IMR-90 (cell line): ENCODE data around the gene COL5A1. TPM values are rescaled to one million over a fixed set of nuclear protein-coding genes. Genes with fewer than 3 reads are reported as not detected.

ENCODE experiments used
- ATAC-seq: fragments of 200-7000 bp; cut with Tn5 transposase; 2 replicates; pipeline ENCODE4 v1.9.1; 2020; ENCODE audit warnings: low read depth, mild to moderate bottlenecking, moderate library complexity
- BruUV-seq: library from RNA; stranded (reverse); fragments of 400-500 nt; replicated peaks from 2 replicates; lab custom pipeline; 2021; lab: Mats Ljungman, UMichigan
- CTCF ChIA-PET: fragments of 300-600 bp; formaldehyde crosslinking; extraction: SDS; loops from one replicate; lab custom pipeline; 2021; ENCODE audit warnings: antibody characterized with exemption; lab: Yijun Ruan, JAX
- POLR2A ChIA-PET: fragments of 300-600 bp; sonication (Branson Sonifier 250); formaldehyde crosslinking; loops from one replicate; lab custom pipeline; 2022; ENCODE audit warnings: antibody characterized with exemption; ENCODE audit not compliant: unreplicated experiment; lab: Charles Lee
- DNase-seq: peaks from one replicate; pipeline ENCODE4 v3.0.0; 2013
- H2AFZ ChIP-seq: replicated peaks from 2 replicates; pipeline ENCODE3; 2013; ENCODE audit warnings: low read length, mild to moderate bottlenecking; ENCODE audit not compliant: poor library complexity
- H2AK5ac ChIP-seq: 2 replicates; pipeline ENCODE4 v1.6.1; 2013; ENCODE audit warnings: low read depth, low read length, inconsistent platforms
- H2AK9ac ChIP-seq: replicated peaks from 2 replicates; pipeline ENCODE3; 2013; ENCODE audit warnings: mild to moderate bottlenecking, low read depth, low read length, moderate library complexity; ENCODE audit not compliant: poor library complexity
- H2BK120ac ChIP-seq: 2 replicates; pipeline ENCODE4 v1.6.1; 2013; ENCODE audit warnings: low read depth, low read length, inconsistent platforms
- H2BK15ac ChIP-seq: 3 replicates; pipeline ENCODE4 v1.6.1; 2013; ENCODE audit warnings: low read depth, low read length, inconsistent platforms
- H2BK20ac ChIP-seq: 2 replicates; pipeline ENCODE4 v1.6.1; 2013; ENCODE audit warnings: low read depth, mild to moderate bottlenecking, inconsistent platforms, low read length, moderate library complexity
- H2BK5ac ChIP-seq: 2 replicates; pipeline ENCODE4 v1.6.1; 2013; ENCODE audit warnings: mild to moderate bottlenecking, low read depth, low read length, inconsistent platforms; ENCODE audit not compliant: poor library complexity, severe bottlenecking
- H3K14ac ChIP-seq: replicated peaks from 2 replicates; pipeline ENCODE4 v1.6.1; 2013; ENCODE audit warnings: low read depth, low read length, inconsistent platforms
- H3K18ac ChIP-seq: 2 replicates; pipeline ENCODE4 v1.6.1; 2013; ENCODE audit warnings: low read depth, low read length, control low read depth
- H3K23ac ChIP-seq: 2 replicates; pipeline ENCODE4 v1.6.1; 2013; ENCODE audit warnings: low read depth, low read length, inconsistent platforms
- H3K27ac ChIP-seq: 2 replicates; pipeline ENCODE4 v1.5.1; 2013; ENCODE audit warnings: mild to moderate bottlenecking, control low read depth, low read length; ENCODE audit not compliant: insufficient read depth
- H3K27me3 ChIP-seq: 2 replicates; pipeline ENCODE4 v1.6.1; 2013; ENCODE audit warnings: low read length; ENCODE audit not compliant: control insufficient read depth, insufficient read depth
- H3K36me3 ChIP-seq: 2 replicates; pipeline ENCODE4 v1.6.1; 2013; ENCODE audit warnings: low read length, mixed read lengths; ENCODE audit not compliant: control insufficient read depth, insufficient read depth
- H3K4ac ChIP-seq: 2 replicates; pipeline ENCODE4 v1.6.1; 2013; ENCODE audit warnings: low read depth, low read length, inconsistent platforms
- H3K4me1 ChIP-seq: 2 replicates; pipeline ENCODE4 v1.6.1; 2013; ENCODE audit warnings: low read length, mixed read lengths; ENCODE audit not compliant: control insufficient read depth, insufficient read depth
- H3K4me2 ChIP-seq: 2 replicates; pipeline ENCODE4 v1.6.1; 2013; ENCODE audit warnings: low read depth, mild to moderate bottlenecking, control low read depth, low read length, moderate library complexity
- H3K4me3 ChIP-seq: 2 replicates; pipeline ENCODE4 v1.5.1; 2013; ENCODE audit warnings: low read depth, mild to moderate bottlenecking, control low read depth, low read length, moderate library complexity; ENCODE audit not compliant: insufficient read depth
- H3K56ac ChIP-seq: 2 replicates; pipeline ENCODE4 v1.6.1; 2013; ENCODE audit warnings: low read length, inconsistent platforms; ENCODE audit not compliant: insufficient read depth; ENCODE audit errors: extremely low read depth
- H3K79me1 ChIP-seq, 2 experiments: 2 replicates each; pipeline ENCODE4 v1.6.1; 2013; ENCODE audit warnings: low read length in 2 of 2, inconsistent platforms in 1 of 2, low read depth in 1 of 2
- H3K9ac ChIP-seq: 2 replicates; pipeline ENCODE4 v1.6.1; 2013; ENCODE audit warnings: low read depth, low read length, control low read depth
- H3K9me1 ChIP-seq: 2 replicates; pipeline ENCODE4 v1.6.1; 2013; ENCODE audit warnings: low read length, inconsistent platforms; ENCODE audit not compliant: insufficient read depth
- H3K9me3 ChIP-seq: 2 replicates; pipeline ENCODE4 v1.6.1; 2013; ENCODE audit warnings: low read length; ENCODE audit not compliant: control insufficient read depth, insufficient read depth
- H4K20me1 ChIP-seq: 2 replicates; pipeline ENCODE4 v1.6.1; 2013; ENCODE audit warnings: low read length, inconsistent platforms; ENCODE audit not compliant: insufficient read depth
- H4K5ac ChIP-seq: 2 replicates; pipeline ENCODE4 v1.6.1; 2013; ENCODE audit warnings: mild to moderate bottlenecking, low read depth, low read length, control low read depth
- H4K8ac ChIP-seq, 2 experiments: 2 replicates each; pipeline ENCODE4 v1.6.1; 2013; ENCODE audit warnings: low read depth in 2 of 2, low read length in 2 of 2, control low read depth in 1 of 2, inconsistent platforms in 1 of 2
- H4K91ac ChIP-seq: 2 replicates; pipeline ENCODE4 v1.6.1; 2013; ENCODE audit warnings: low read depth, low read length, inconsistent platforms; ENCODE audit not compliant: insufficient read depth
- BHLHE40 ChIP-seq: fragments of 150-350 bp; IDR thresholded peaks from 2 replicates; pipeline ENCODE4 v1.6.1; 2016; ENCODE audit warnings: mild to moderate bottlenecking, low read depth, low read length
- CEBPB ChIP-seq: IDR thresholded peaks from 2 replicates; pipeline ENCODE4 v1.6.1; 2012; ENCODE audit warnings: low read depth, low read length, improper control_type of control experiment
- FOS ChIP-seq: fragments of 150-350 bp; IDR thresholded peaks from 2 replicates; pipeline ENCODE4 v1.6.1; 2016; ENCODE audit warnings: low read depth, low read length
- MAFK ChIP-seq: IDR thresholded peaks from 2 replicates; pipeline ENCODE4 v1.6.1; 2012; ENCODE audit warnings: low read depth, low read length, improper control_type of control experiment
- MAZ ChIP-seq: IDR thresholded peaks from 2 replicates; pipeline ENCODE4 v1.6.1; 2012; ENCODE audit warnings: low read depth, mild to moderate bottlenecking, low read length, improper control_type of control experiment, moderate library complexity, borderline replicate concordance
- MXI1 ChIP-seq: IDR thresholded peaks from 2 replicates; pipeline ENCODE4 v1.6.1; 2012; ENCODE audit warnings: low read depth, mild to moderate bottlenecking, low read length, moderate library complexity, borderline replicate concordance
- NFE2L2 ChIP-seq: fragments of 150-350 bp; IDR thresholded peaks from 2 replicates; pipeline ENCODE4 v1.6.1; 2016; ENCODE audit warnings: low read depth, mild to moderate bottlenecking, low read length
- POLR2A ChIP-seq: IDR thresholded peaks from 2 replicates; pipeline ENCODE4 v1.6.1; 2012; ENCODE audit warnings: mild to moderate bottlenecking, low read depth, low read length
- RAD21 ChIP-seq: IDR thresholded peaks from 2 replicates; pipeline ENCODE4 v1.6.1; 2012; ENCODE audit warnings: low read length, improper control_type of control experiment
- RCOR1 ChIP-seq: IDR thresholded peaks from 2 replicates; pipeline ENCODE4 v1.6.1; 2012; ENCODE audit warnings: mild to moderate bottlenecking, low read length, improper control_type of control experiment; ENCODE audit not compliant: insufficient replicate concordance
- RFX5 ChIP-seq: IDR thresholded peaks from 2 replicates; pipeline ENCODE4 v1.8.0; 2012; ENCODE audit warnings: low read depth, mild to moderate bottlenecking, low read length, moderate library complexity
- SMC3 ChIP-seq: fragments of 150-350 bp; IDR thresholded peaks from 2 replicates; pipeline ENCODE4 v1.6.1; 2016; ENCODE audit warnings: low read depth, mild to moderate bottlenecking, antibody characterized with exemption, low read length, moderate library complexity
- WGBS, 2 experiments: methylation state at CpG; one replicate each; pipeline versions ENCODE4 v1.1.5 to v1.1.7; 2013; ENCODE audit warnings: missing lambda C conversion rate in 2 of 2; ENCODE audit not compliant: insufficient read length in 1 of 2; ENCODE audit errors: extremely low coverage in 2 of 2; 5-methylcytosine and 5-hydroxymethylcytosine counted together
- dilution Hi-C: fragments of 300-500 bp; cut with HindIII; formaldehyde crosslinking; loops from one replicate; pipeline ENCODE4 v1.14.3; 2018; ENCODE audit warnings: low sequenced_read_pairs; ENCODE audit not compliant: unreplicated experiment
- in situ Hi-C: fragments of 300-500 bp; cut with MboI; formaldehyde crosslinking; loops from 3 replicates; pipeline ENCODE4 v1.14.3; 2019; ENCODE audit warnings: low sequenced_read_pairs, inconsistent platforms, mixed read lengths
- intact Hi-C: fragments of 100-400 bp; cut with micrococcal nuclease; formaldehyde crosslinking; loops from 2 replicates; pipeline ENCODE4 v1.10.0; 2022
- polyA plus RNA-seq, 3 experiments: library from polyadenylated mRNA; depleted of rRNA; stranded (reverse); fragments of >200 nt; gene quantifications; 2 replicates each; pipeline ENCODE4 v1.2.3, GENCODE V29; 2012; ENCODE audit warnings: low replicate concordance in 1 of 3
- total RNA-seq: library from RNA; depleted of rRNA; stranded (reverse); fragments of >200 nt; gene quantifications from 2 replicates; pipeline ENCODE4 v1.2.3, GENCODE V29; 2012
- TF ChIP-seq, protein P1 (sequence below): fragments of 150-350 bp; IDR thresholded peaks from 2 replicates; pipeline ENCODE4 v1.6.1; 2017; ENCODE audit warnings: mild to moderate bottlenecking, antibody characterized with exemption, low read length, low read depth
- TF ChIP-seq, protein P2 (sequence below): conservative IDR thresholded peaks from 2 replicates; pipeline ENCODE4 v1.5.1; 2012; ENCODE audit warnings: mild to moderate bottlenecking, low read depth, low read length, improper control_type of control experiment
- TF ChIP-seq, protein P3 (sequence below): fragments of 150-350 bp; IDR thresholded peaks from 2 replicates; pipeline ENCODE4 v1.6.1; 2016; ENCODE audit warnings: low read depth, mild to moderate bottlenecking, low read length, moderate library complexity, borderline replicate concordance

Gene COL5A1
- total and polyA plus RNA-seq, 2 of the 4 experiments (the other 2 are of a cell fraction) = 19.2 to 173 TPM

DNA sequence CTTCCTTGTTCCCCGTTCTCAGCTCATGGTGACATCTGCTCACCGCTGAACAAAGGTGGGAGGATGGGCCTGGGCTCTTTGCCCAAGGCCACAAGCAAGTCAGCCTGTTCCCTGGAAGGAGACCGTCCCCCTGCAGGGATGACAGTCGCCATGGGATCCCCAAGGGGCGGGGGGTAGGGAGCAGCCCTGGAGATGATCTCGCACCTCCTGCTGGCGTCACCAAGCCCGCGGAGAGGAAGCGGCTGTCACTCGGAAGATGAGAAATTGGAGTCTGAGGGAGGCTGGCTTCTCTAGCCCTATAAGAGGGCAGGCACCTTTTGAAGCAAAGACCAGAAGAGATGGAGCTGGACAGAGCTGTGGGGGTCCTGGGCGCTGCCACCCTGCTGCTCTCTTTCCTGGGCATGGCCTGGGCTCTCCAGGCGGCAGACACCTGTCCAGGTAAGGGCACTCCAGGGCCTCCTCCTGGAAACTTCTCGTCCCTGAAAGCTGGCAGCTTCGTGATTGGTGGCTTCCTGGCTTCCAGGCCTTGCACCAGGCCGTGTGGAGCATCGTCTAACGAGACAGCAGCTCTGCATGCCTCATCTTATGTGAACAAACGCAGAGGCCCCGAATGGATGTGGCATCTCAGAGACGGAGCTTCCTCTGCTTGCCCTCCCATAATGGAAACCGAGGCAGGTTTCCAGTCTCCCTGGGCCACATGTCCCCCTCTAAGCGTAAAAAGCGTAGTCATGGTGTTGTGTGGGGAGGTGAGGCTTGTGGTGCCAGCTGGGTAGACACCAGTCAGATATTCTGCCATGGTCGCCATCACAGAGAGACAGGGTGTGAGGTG is 239.1 kb downstream of the COL5A1 start, which contains the start of gene FCN2:
Gene FCN2, plus strand, starts transcription at position 327 of the 829 bp plus-strand sequence. Its CDS starts 12 bp downstream, at position 339.
- no peaks in the 10 kb centered on the region for H3K4me1 ChIP-seq
- ChIA-PET POLR2A (no interaction called here), CTCF (no interaction called here)
- dilution Hi-C loops (no loop called here), in situ Hi-C loops (no loop called here), intact Hi-C loops (no loop called here)
- H3K9me1 ChIP-seq = no peaks in the 10 kb centered on the region
- H2AFZ ChIP-seq = peak within 1 kb of the TSS; percentile 41
- no peaks in the 10 kb centered on the region for H3K79me1 ChIP-seq
- H2BK15ac ChIP-seq = no peak within 1 kb of the TSS
- no peak for DNase-seq
- no peak within 1 kb of the TSS for H3K56ac ChIP-seq
- H3K27ac ChIP-seq = no peak within 1 kb of the TSS
- H3K27me3 ChIP-seq = peaks cover 42% of the 10 kb centered on the region
- no peak within 1 kb of the TSS for H4K91ac ChIP-seq
- no peak within 1 kb of the TSS for H3K4me2 ChIP-seq
- no peak within 1 kb of the TSS for H3K23ac ChIP-seq
- no peak within 1 kb of the TSS for H2BK120ac ChIP-seq
- no peak within 1 kb of the TSS for H4K8ac ChIP-seq
- H2AK5ac ChIP-seq = no peak within 1 kb of the TSS
- no peak within 1 kb of the TSS for H3K18ac ChIP-seq
- H2BK5ac ChIP-seq = no peak within 1 kb of the TSS
- H2BK20ac ChIP-seq = no peak within 1 kb of the TSS
- no peak within 1 kb of the TSS for H3K4me3 ChIP-seq
- H3K9me3 ChIP-seq = no peaks in the 10 kb centered on the region
- H3K9ac ChIP-seq = no peak within 1 kb of the TSS
- no peak within 1 kb of the TSS for H3K4ac ChIP-seq
- no peak within 1 kb of the TSS for H4K5ac ChIP-seq
- H2AK9ac ChIP-seq = no peak within 1 kb of the TSS
- no peak for ATAC-seq
- H4K20me1 ChIP-seq = no peaks in the 10 kb centered on the region
- 65% methylated on average over 9 of the region's 25 CpGs; no CpG with 5 or more reads in 1 of the 2 experiments for WGBS, 2 experiments
- H3K14ac ChIP-seq = no peak within 1 kb of the TSS
- H3K36me3 ChIP-seq = no peaks in the 10 kb centered on the region
- BruUV-seq = no TSS peak
- TF ChIP-seq SMC3 = no peak
- no peak for TF ChIP-seq CEBPB
- TF ChIP-seq MXI1 = no peak
- TF ChIP-seq MAFK = no peak
- no peak for TF ChIP-seq RCOR1
- TF ChIP-seq, protein P1, sequence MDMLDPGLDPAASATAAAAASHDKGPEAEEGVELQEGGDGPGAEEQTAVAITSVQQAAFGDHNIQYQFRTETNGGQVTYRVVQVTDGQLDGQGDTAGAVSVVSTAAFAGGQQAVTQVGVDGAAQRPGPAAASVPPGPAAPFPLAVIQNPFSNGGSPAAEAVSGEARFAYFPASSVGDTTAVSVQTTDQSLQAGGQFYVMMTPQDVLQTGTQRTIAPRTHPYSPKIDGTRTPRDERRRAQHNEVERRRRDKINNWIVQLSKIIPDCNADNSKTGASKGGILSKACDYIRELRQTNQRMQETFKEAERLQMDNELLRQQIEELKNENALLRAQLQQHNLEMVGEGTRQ = no peak
- TF ChIP-seq POLR2A = no peak
- no peak for TF ChIP-seq RAD21
- no peak for TF ChIP-seq NFE2L2
- no peak for TF ChIP-seq FOS
- TF ChIP-seq, protein P2, sequence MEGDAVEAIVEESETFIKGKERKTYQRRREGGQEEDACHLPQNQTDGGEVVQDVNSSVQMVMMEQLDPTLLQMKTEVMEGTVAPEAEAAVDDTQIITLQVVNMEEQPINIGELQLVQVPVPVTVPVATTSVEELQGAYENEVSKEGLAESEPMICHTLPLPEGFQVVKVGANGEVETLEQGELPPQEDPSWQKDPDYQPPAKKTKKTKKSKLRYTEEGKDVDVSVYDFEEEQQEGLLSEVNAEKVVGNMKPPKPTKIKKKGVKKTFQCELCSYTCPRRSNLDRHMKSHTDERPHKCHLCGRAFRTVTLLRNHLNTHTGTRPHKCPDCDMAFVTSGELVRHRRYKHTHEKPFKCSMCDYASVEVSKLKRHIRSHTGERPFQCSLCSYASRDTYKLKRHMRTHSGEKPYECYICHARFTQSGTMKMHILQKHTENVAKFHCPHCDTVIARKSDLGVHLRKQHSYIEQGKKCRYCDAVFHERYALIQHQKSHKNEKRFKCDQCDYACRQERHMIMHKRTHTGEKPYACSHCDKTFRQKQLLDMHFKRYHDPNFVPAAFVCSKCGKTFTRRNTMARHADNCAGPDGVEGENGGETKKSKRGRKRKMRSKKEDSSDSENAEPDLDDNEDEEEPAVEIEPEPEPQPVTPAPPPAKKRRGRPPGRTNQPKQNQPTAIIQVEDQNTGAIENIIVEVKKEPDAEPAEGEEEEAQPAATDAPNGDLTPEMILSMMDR = no peak
- TF ChIP-seq BHLHE40 = no peak
- TF ChIP-seq RFX5 = no peak
- no peak for TF ChIP-seq MAZ
- TF ChIP-seq, protein P3, sequence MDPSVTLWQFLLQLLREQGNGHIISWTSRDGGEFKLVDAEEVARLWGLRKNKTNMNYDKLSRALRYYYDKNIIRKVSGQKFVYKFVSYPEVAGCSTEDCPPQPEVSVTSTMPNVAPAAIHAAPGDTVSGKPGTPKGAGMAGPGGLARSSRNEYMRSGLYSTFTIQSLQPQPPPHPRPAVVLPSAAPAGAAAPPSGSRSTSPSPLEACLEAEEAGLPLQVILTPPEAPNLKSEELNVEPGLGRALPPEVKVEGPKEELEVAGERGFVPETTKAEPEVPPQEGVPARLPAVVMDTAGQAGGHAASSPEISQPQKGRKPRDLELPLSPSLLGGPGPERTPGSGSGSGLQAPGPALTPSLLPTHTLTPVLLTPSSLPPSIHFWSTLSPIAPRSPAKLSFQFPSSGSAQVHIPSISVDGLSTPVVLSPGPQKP = no peak
